Measurements from ENCODE around the gene R3HDM1.

DNA sequence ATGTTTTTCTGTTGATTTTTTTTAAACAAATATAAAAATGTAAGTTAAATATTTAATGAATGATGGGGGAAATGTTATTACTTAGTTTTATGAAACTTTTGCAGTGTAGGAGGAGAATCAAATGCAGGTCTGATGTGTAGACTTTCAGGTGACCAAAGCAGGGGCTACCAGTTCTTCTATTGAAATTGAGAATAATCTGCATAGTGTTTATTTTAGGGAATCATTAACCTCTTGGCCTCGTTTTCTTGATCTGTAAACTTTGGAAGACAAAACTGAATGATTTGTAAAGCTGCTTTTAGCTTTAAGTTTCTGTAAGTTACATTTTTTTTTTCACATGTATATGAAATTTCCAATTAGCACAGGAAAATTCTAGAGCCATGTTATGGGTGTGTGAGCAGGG is 99.2 kb downstream of the R3HDM1 start:
- no peak for TF ChIP-seq CTCF (conservative IDR thresholded peaks at IDR 0.05; ENCODE audit: low read length)
- TF ChIP-seq EZH2phosphoT487 (IDR thresholded peaks at IDR 0.05; ENCODE audit: borderline replicate concordance, low read depth, low read length), result no peak
